LNCAP (cell line): ENCODE results near the gene AKAIN1.

Source experiments
- CTCF ChIP-seq: fragments of 450-650 bp; IDR thresholded peaks from 2 replicates; pipeline ENCODE4 v1.5.1; 2017; ENCODE audit warnings: mild to moderate bottlenecking

Gene AKAIN1

GRCh38 chr18:5207471-5208150 is 10.6 kb upstream of the AKAIN1 start:
- TF ChIP-seq CTCF, result no peak

GRCh38 chr18:5198311-5198710 is 1.3 kb upstream of the AKAIN1 start:
- no peak for TF ChIP-seq CTCF

GRCh38 chr18:5197461-5197860 is 404 bp upstream of the AKAIN1 start:
- no peak for TF ChIP-seq CTCF

- TF ChIP-seq CTCF, result no peak
These were observed 615 bp downstream of the AKAIN1 start for GRCh38 chr18:5196253-5197031.

- TF ChIP-seq CTCF, result no peak
These were observed 1.4 kb downstream of the AKAIN1 start for GRCh38 chr18:5195656-5196055.

- no peak for TF ChIP-seq CTCF
These were observed 16.8 kb downstream of the AKAIN1 start for GRCh38 chr18:5180254-5180653.

GRCh38 chr18:5178519-5178918 is 18.5 kb downstream of the AKAIN1 start:
- no peak for TF ChIP-seq CTCF
